Esophagus squamous epithelium (tissue), 5 donors: Measurements from ENCODE around the gene ADIPOR2. TPM values are rescaled to one million over a fixed set of nuclear protein-coding genes. Genes with fewer than 3 reads are reported as not detected.

Source experiments
- DNase-seq: peaks from one replicate; lab custom pipeline; 2025; lab: John Stamatoyannopoulos, UW
- H3K27ac ChIP-seq, 4 donors: fragments of 200-600 bp; sonication (generic); one replicate each; pipeline ENCODE4 v1.5.1; 2016 to 2019; ENCODE audit warnings: mild to moderate bottlenecking in 1 of 4
- H3K27me3 ChIP-seq, 4 donors: fragments of 200-600 bp; sonication (generic); 1 replicate in 3 of 4; 2 replicates in 1 of 4; pipeline versions ENCODE4 v1.5.1 to v1.6.0; 2017 to 2021; ENCODE audit warnings: antibody characterized with exemption in 1 of 4
- H3K36me3 ChIP-seq, 3 donors: fragments of 200-600 bp; sonication (generic); one replicate each; pipeline ENCODE4 v1.5.1; 2016 to 2019
- H3K4me1 ChIP-seq, 3 donors: fragments of 200-600 bp; sonication (generic); one replicate each; pipeline ENCODE4 v1.5.1; 2017 to 2019
- H3K4me3 ChIP-seq, 4 donors: fragments of 200-600 bp; sonication (generic); 1 replicate in 3 of 4; 2 replicates in 1 of 4; pipeline ENCODE4 v1.5.1; 2016 to 2019; ENCODE audit warnings: mild to moderate bottlenecking in 2 of 4, moderate library complexity in 1 of 4
- H3K9me3 ChIP-seq, 3 donors: fragments of 200-600 bp; sonication (generic); one replicate each; pipeline ENCODE4 v1.5.1; 2016 to 2019
- POLR2A ChIP-seq, 4 donors: fragments of 450-650 bp; IDR thresholded peaks; one replicate each; pipeline ENCODE4 v1.6.1; 2017; ENCODE audit warnings: antibody characterized with exemption in 4 of 4, mild to moderate bottlenecking in 4 of 4, moderate library complexity in 3 of 4
- WGBS, 2 donors: methylation state at CpG; one replicate each; pipeline ENCODE4 v1.1.5; 2018; 5-methylcytosine and 5-hydroxymethylcytosine counted together
- intact Hi-C: fragments of 100-400 bp; cut with DNase I; formaldehyde crosslinking; loops from one replicate; pipeline ENCODE4 v1.15.0; 2022
- total RNA-seq, 4 donors: library from RNA; depleted of rRNA; stranded (reverse); fragments of >200 nt; gene quantifications; one replicate each; pipeline ENCODE4 v1.1.0, GENCODE V29; 2016
- TF ChIP-seq, protein P1 (sequence below), 6 experiments: fragments of 450-650 bp in 4 of 6; fragments of 200-600 bp in 2 of 6; sonication (generic) in 2 of 6; IDR thresholded peaks; one replicate each; pipeline ENCODE4 v1.5.1; 2016 to 2019; ENCODE audit warnings: antibody characterized with exemption in 6 of 6, mild to moderate bottlenecking in 4 of 6, moderate library complexity in 4 of 6
- donor health status: DM: yes; HTN: yes; CAD: no.

Gene ADIPOR2
- total RNA-seq, 4 donors from 2014 or later, result 29.1 to 49.4 (median 31.1) TPM

DNA sequence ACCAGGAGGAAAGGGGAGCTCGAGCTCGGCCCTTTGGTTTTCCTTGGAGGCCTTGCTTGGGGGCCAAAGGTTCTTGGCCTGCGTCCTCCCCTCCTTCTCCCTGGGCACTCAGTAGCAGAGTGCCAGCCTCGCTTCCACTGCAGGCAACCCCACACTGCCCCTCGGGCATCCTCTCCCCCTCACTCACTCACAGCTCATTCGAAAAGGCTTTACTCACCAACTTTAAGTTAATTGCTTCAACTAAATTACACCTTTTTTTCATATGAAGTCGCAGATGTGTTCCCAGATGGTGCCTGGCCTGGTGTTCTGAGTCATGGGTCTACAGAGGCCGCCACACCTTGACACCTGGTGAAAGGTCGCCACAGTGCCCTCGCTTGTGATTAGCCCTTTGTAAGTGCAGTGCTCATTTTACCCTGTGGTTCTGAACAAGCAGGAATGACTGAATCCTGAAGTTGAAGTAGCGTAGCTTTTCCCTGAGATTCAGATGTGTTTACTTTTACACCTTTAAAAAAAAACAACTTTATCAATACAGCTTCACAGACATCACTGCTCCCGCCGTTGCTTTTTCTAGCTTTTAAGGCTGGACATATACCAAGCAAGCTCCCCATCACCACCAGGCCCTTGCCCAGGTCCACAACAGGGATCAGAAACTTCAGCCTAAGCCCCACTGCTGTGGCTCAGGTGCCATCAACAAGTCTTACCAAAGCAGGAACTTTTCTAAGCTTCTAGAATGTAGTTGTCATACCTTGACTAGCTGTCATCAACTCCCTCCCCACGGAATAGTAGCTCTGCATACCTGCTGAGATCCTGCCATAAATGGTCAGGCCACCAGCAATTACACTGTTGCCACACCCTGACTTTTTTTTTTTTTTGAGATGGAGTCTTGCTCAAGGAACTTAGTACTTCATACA is 20.3 kb upstream of the ADIPOR2 start:
- peak overlapping the region in 3 of 4 donors; percentile 14 to 50 (median 43) for H3K27ac ChIP-seq
- H3K27me3 ChIP-seq, result no peaks in the 10 kb centered on the region
- intact Hi-C loops, result no loop called here
- H3K4me3 ChIP-seq, result no peak overlapping the region
- DNase-seq, result no peak
- H3K4me1 ChIP-seq, result peaks cover 0 to 14% (median 3%) of the 10 kb centered on the region in 3 donors
- 81 to 82% methylated on average over 13 to 14 of the region's 14 CpGs for WGBS, 2 donors
- TF ChIP-seq POLR2A (IDR thresholded peaks at IDR 0.05), result no peak
- no peaks in the 10 kb centered on the region for H3K9me3 ChIP-seq
- no peaks in the 10 kb centered on the region for H3K36me3 ChIP-seq

DNA sequence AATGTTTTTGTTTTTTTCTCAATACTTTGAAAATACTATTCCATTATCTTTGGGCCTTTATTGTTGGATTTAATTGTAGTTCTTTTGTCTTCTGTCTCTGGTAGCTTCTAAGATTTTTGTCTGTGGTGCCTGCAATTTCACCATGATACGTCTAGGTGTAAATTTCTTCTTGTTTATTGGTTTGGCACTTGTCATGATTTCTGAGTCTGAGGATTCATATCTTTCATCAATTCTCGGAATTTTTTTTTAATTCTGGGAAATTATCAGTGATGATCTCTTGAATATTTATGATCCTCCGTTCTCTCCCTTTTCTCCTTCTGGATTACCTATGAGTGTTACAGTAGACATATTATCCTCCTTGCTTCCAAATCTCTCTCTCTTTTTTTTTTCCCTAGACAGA is 14.8 kb upstream of the ADIPOR2 start:
- Histone ChIP-seq H3K4me3 (no peak overlapping the region), H3K9me3 (no peaks in the 10 kb centered on the region), H3K27ac (no peak overlapping the region), H3K36me3 (no peaks in the 10 kb centered on the region), H3K27me3 (no peaks in the 10 kb centered on the region), H3K4me1 (peaks cover 0 to 7% (median 0%) of the 10 kb centered on the region in 3 donors)
- TF ChIP-seq POLR2A (IDR thresholded peaks at IDR 0.05), result no peak
- TF ChIP-seq, protein P1, sequence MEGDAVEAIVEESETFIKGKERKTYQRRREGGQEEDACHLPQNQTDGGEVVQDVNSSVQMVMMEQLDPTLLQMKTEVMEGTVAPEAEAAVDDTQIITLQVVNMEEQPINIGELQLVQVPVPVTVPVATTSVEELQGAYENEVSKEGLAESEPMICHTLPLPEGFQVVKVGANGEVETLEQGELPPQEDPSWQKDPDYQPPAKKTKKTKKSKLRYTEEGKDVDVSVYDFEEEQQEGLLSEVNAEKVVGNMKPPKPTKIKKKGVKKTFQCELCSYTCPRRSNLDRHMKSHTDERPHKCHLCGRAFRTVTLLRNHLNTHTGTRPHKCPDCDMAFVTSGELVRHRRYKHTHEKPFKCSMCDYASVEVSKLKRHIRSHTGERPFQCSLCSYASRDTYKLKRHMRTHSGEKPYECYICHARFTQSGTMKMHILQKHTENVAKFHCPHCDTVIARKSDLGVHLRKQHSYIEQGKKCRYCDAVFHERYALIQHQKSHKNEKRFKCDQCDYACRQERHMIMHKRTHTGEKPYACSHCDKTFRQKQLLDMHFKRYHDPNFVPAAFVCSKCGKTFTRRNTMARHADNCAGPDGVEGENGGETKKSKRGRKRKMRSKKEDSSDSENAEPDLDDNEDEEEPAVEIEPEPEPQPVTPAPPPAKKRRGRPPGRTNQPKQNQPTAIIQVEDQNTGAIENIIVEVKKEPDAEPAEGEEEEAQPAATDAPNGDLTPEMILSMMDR (IDR thresholded peaks at IDR 0.05), result no peak
- 85 to 96% methylated on average over 3 of the region's 3 CpGs for WGBS, 2 donors
- intact Hi-C loops, result no loop called here
- DNase-seq, result no peak

DNA sequence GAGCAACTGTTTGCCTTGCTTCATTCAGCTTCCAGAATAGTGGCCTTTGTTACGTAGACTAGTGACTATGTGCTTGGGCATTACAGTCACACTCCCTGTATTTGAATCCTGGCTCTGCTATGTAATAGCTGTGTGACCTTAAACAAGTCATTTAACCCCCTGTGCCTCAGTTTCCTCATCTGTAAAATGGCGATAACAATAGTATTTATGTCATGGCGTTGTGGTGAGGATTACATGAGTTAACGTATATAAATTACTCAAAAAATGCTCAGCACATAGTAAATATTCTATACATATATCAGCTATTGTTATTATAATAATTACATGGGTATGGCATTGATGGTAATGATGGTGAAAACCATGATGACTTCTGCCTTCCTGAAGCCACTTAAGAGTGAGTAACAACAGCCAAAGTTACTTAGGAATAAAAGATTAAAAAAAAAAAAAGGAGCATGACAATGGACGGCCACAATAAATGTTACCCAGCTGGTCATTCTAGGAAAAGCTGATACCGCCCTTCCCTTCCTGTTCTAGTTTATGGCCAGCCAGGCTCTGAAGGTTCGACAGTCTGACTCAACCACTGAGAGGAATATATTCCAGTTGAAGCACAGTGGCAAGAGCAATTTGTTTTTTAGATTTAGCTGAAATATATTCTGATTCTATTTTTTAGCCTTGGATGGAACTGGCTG is 9.9 kb upstream of the ADIPOR2 start:
- Histone ChIP-seq H3K27me3 (no peaks in the 10 kb centered on the region), H3K9me3 (no peaks in the 10 kb centered on the region), H3K4me3 (no peak overlapping the region), H3K36me3 (no peaks in the 10 kb centered on the region), H3K4me1 (peaks cover 0 to 15% (median 0%) of the 10 kb centered on the region in 3 donors), H3K27ac (peak overlapping the region; percentile 18 to 78 (median 53))
- DNase-seq, result no peak
- intact Hi-C loops, result no loop called here
- WGBS, 2 donors, result 56 to 74% methylated on average over 7 of the region's 7 CpGs
- TF ChIP-seq POLR2A (IDR thresholded peaks at IDR 0.05), result no peak
- TF ChIP-seq, protein P1 (IDR thresholded peaks at IDR 0.05), result no peak

DNA sequence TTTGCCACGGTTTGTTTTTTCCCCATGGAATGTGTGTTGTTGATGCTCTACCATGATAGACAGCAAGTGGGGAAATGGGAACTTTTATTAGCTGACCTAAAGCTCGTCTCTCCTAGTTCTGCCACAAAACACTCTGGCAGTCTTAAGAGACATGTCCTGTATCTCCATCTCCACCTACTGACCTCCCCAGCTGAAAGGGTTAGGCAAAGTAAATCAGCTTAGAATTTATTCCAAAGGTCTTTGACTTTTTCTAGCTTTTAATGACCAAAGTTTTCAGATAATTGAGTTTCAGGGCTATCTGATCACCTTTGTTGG is 9.4 kb upstream of the ADIPOR2 start:
- Histone ChIP-seq H3K27ac (peak overlapping the region in 3 of 4 donors; percentile 45 to 78 (median 61)), H3K27me3 (no peaks in the 10 kb centered on the region), H3K9me3 (no peaks in the 10 kb centered on the region), H3K4me3 (no peak overlapping the region), H3K4me1 (peaks cover 0 to 15% (median 0%) of the 10 kb centered on the region in 3 donors), H3K36me3 (no peaks in the 10 kb centered on the region)
- DNase-seq, result no peak
- TF ChIP-seq, protein P1 (IDR thresholded peaks at IDR 0.05), result no peak
- TF ChIP-seq POLR2A (IDR thresholded peaks at IDR 0.05), result no peak
- 42 to 56% methylated on average over 2 of the region's 2 CpGs for WGBS, 2 donors
- intact Hi-C loops, result no loop called here

DNA sequence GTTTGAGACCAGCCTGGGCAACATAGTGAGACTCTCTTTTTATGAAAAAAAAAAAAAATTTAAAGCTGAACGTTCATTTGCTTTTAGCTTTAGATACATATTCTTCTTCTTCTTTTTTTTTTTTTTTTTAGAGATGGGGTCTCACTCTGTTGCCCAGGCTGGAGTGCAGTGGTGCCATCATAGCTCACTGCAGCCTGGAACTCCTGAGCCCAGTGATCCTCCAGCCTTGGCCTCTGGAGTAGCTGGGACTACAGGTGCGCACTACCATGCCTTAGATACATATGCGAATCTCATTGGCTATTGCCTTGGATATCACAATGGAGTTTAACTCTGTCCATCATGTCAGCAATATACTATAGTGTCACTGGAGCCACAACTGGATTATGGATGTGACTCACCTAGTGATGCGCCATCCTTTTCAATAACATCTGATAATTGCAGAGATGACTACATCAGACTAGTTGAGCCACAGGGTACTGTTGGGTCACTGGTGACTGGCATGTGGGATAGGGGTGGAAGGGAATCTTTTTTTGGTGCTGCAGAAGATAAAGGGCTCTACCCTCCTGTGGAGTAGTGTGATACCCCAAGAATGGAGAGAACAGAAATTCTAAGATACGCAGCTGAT is 2.7 kb upstream of the ADIPOR2 start:
- no peaks in the 10 kb centered on the region for H3K36me3 ChIP-seq
- no peak overlapping the region for H3K27ac ChIP-seq
- TF ChIP-seq POLR2A (IDR thresholded peaks at IDR 0.05), result no peak
- TF ChIP-seq, protein P1 (IDR thresholded peaks at IDR 0.05), result no peak
- no peak overlapping the region for H3K4me3 ChIP-seq
- H3K27me3 ChIP-seq, result no peaks in the 10 kb centered on the region
- DNase-seq, result no peak
- intact Hi-C loops, result no loop called here
- WGBS, 2 donors, result 89 to 94% methylated on average over 4 to 5 of the region's 5 CpGs
- peaks cover 0 to 25% (median 7%) of the 10 kb centered on the region in 3 donors for H3K4me1 ChIP-seq
- no peaks in the 10 kb centered on the region for H3K9me3 ChIP-seq
